ENCODE results near the gene MYOZ3.

DNA sequence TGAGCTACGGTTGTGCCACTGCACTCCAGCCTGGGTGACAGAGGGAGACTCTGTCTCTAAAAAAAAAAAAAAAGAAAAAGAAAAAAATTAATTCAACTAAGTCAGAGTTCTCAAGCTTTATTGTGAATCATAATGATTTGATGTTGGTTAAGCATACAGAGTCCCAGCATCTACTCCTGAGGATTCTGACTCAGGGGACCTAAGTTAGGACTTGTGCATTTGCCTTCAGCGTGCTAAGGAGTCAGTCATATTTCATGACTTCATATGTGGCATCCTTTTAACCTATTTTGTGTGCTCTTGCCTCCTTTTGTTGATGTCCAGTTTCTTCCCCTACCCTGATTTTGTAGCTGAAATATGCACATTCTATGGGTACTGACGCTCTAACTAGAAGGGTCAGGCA lies 2.9 kb downstream of the MYOZ3 start:
- TF ChIP-seq ARNTL (CRISPR knock-in tag; IDR thresholded peaks at IDR 0.05; ENCODE audit: borderline replicate concordance, low read depth) (no peak), OSR1 (CRISPR knock-in tag; IDR thresholded peaks at IDR 0.05) (no peak), BACH2 (CRISPR knock-in tag; IDR thresholded peaks at IDR 0.05; ENCODE audit: borderline replicate concordance) (no peak), TOX (CRISPR knock-in tag; IDR thresholded peaks at IDR 0.05; ENCODE audit: borderline replicate concordance) (no peak), ISL1 (CRISPR knock-in tag; IDR thresholded peaks at IDR 0.05) (no peak), ZFP3 (CRISPR knock-in tag; IDR thresholded peaks at IDR 0.05) (no peak), CSDC2 (CRISPR knock-in tag; IDR thresholded peaks at IDR 0.05) (no peak), ZC3H10 (CRISPR knock-in tag; IDR thresholded peaks at IDR 0.05) (no peak), ZNF8 (CRISPR knock-in tag; IDR thresholded peaks at IDR 0.05) (no peak)
- TF ChIP-seq, protein P1, sequence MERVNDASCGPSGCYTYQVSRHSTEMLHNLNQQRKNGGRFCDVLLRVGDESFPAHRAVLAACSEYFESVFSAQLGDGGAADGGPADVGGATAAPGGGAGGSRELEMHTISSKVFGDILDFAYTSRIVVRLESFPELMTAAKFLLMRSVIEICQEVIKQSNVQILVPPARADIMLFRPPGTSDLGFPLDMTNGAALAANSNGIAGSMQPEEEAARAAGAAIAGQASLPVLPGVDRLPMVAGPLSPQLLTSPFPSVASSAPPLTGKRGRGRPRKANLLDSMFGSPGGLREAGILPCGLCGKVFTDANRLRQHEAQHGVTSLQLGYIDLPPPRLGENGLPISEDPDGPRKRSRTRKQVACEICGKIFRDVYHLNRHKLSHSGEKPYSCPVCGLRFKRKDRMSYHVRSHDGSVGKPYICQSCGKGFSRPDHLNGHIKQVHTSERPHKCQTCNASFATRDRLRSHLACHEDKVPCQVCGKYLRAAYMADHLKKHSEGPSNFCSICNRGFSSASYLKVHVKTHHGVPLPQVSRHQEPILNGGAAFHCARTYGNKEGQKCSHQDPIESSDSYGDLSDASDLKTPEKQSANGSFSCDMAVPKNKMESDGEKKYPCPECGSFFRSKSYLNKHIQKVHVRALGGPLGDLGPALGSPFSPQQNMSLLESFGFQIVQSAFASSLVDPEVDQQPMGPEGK (CRISPR knock-in tag; IDR thresholded peaks at IDR 0.05; ENCODE audit: borderline replicate concordance), result no peak
- TF ChIP-seq, protein P2, sequence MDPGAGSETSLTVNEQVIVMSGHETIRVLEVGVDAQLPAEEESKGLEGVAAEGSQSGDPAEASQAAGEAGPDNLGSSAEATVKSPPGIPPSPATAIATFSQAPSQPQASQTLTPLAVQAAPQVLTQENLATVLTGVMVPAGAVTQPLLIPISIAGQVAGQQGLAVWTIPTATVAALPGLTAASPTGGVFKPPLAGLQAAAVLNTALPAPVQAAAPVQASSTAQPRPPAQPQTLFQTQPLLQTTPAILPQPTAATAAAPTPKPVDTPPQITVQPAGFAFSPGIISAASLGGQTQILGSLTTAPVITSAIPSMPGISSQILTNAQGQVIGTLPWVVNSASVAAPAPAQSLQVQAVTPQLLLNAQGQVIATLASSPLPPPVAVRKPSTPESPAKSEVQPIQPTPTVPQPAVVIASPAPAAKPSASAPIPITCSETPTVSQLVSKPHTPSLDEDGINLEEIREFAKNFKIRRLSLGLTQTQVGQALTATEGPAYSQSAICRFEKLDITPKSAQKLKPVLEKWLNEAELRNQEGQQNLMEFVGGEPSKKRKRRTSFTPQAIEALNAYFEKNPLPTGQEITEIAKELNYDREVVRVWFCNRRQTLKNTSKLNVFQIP (CRISPR knock-in tag; IDR thresholded peaks at IDR 0.05; ENCODE audit: borderline replicate concordance, low read depth), result no peak
- TF ChIP-seq, protein P3, sequence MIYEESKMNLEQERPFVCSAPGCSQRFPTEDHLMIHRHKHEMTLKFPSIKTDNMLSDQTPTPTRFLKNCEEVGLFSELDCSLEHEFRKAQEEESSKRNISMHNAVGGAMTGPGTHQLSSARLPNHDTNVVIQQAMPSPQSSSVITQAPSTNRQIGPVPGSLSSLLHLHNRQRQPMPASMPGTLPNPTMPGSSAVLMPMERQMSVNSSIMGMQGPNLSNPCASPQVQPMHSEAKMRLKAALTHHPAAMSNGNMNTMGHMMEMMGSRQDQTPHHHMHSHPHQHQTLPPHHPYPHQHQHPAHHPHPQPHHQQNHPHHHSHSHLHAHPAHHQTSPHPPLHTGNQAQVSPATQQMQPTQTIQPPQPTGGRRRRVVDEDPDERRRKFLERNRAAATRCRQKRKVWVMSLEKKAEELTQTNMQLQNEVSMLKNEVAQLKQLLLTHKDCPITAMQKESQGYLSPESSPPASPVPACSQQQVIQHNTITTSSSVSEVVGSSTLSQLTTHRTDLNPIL (CRISPR knock-in tag; IDR thresholded peaks at IDR 0.05; ENCODE audit: low read depth), result no peak

Data from SK-N-SH treated with all-trans-retinoic acid at 6 μM for 48 hours (cell line).